Esophagus squamous epithelium (tissue), 5 donors: ENCODE results near the gene YBX1. TPM values are rescaled to one million over a fixed set of nuclear protein-coding genes. Genes with fewer than 3 reads are reported as not detected.

ENCODE experiments used
- DNase-seq: peaks from one replicate; lab custom pipeline; 2025; lab: John Stamatoyannopoulos, UW
- H3K27ac ChIP-seq, 4 donors: fragments of 200-600 bp; sonication (generic); one replicate each; pipeline ENCODE4 v1.5.1; 2016 to 2019; ENCODE audit warnings: mild to moderate bottlenecking in 1 of 4
- H3K27me3 ChIP-seq, 4 donors: fragments of 200-600 bp; sonication (generic); 1 replicate in 3 of 4; 2 replicates in 1 of 4; pipeline versions ENCODE4 v1.5.1 to v1.6.0; 2017 to 2021; ENCODE audit warnings: antibody characterized with exemption in 1 of 4
- H3K36me3 ChIP-seq, 3 donors: fragments of 200-600 bp; sonication (generic); one replicate each; pipeline ENCODE4 v1.5.1; 2016 to 2019
- H3K4me1 ChIP-seq, 3 donors: fragments of 200-600 bp; sonication (generic); one replicate each; pipeline ENCODE4 v1.5.1; 2017 to 2019
- H3K4me3 ChIP-seq, 4 donors: fragments of 200-600 bp; sonication (generic); 1 replicate in 3 of 4; 2 replicates in 1 of 4; pipeline ENCODE4 v1.5.1; 2016 to 2019; ENCODE audit warnings: mild to moderate bottlenecking in 2 of 4, moderate library complexity in 1 of 4
- H3K9me3 ChIP-seq, 3 donors: fragments of 200-600 bp; sonication (generic); one replicate each; pipeline ENCODE4 v1.5.1; 2016 to 2019
- CTCF ChIP-seq, 6 experiments: fragments of 450-650 bp in 4 of 6; fragments of 200-600 bp in 2 of 6; sonication (generic) in 2 of 6; IDR thresholded peaks; one replicate each; pipeline ENCODE4 v1.5.1; 2016 to 2019; ENCODE audit warnings: antibody characterized with exemption in 6 of 6, mild to moderate bottlenecking in 4 of 6, moderate library complexity in 4 of 6
- POLR2A ChIP-seq, 4 donors: fragments of 450-650 bp; IDR thresholded peaks; one replicate each; pipeline ENCODE4 v1.6.1; 2017; ENCODE audit warnings: antibody characterized with exemption in 4 of 4, mild to moderate bottlenecking in 4 of 4, moderate library complexity in 3 of 4
- WGBS, 2 donors: methylation state at CpG; one replicate each; pipeline ENCODE4 v1.1.5; 2018; 5-methylcytosine and 5-hydroxymethylcytosine counted together
- intact Hi-C: fragments of 100-400 bp; cut with DNase I; formaldehyde crosslinking; loops from one replicate; pipeline ENCODE4 v1.15.0; 2022
- total RNA-seq, 4 donors: library from RNA; depleted of rRNA; stranded (reverse); fragments of >200 nt; gene quantifications; one replicate each; pipeline ENCODE4 v1.1.0, GENCODE V29; 2016
- donor health status: DM: yes; HTN: yes; CAD: no.

The YBX1 gene
- total RNA-seq, 4 donors from 2014 or later: 338 to 569 (median 531) TPM

- DNase-seq: no peak
- no peak for TF ChIP-seq CTCF (IDR thresholded peaks at IDR 0.05)
- TF ChIP-seq POLR2A (IDR thresholded peaks at IDR 0.05): no peak
Observed at GRCh38 chr1:42730002-42730401, 47.8 kb downstream of the YBX1 start.

GRCh38 chr1:42730988-42731387 is 48.8 kb downstream of the YBX1 start:
- peaks cover 0 to 7% (median 5%) of the 10 kb centered on the region in 3 donors for H3K4me1 ChIP-seq
- H3K9me3 ChIP-seq: no peaks in the 10 kb centered on the region
- DNase-seq: no peak
- no peak for TF ChIP-seq CTCF (IDR thresholded peaks at IDR 0.05)
- no peak for TF ChIP-seq POLR2A (IDR thresholded peaks at IDR 0.05)
- intact Hi-C loops: no loop called here
- H3K36me3 ChIP-seq: no peaks in the 10 kb centered on the region
- H3K4me3 ChIP-seq: no peak overlapping the region
- no peak overlapping the region for H3K27ac ChIP-seq
- 50 to 61% methylated on average over 4 of the region's 4 CpGs for WGBS, 2 donors
- H3K27me3 ChIP-seq: no peaks in the 10 kb centered on the region

More at GRCh38 chr1:42730002-42730401, 47.8 kb downstream of the YBX1 start:
- WGBS, 2 donors: 79 to 86% methylated on average over 3 of the region's 3 CpGs
- Histone ChIP-seq H3K36me3 (no peaks in the 10 kb centered on the region), H3K4me1 (no peaks in the 10 kb centered on the region), H3K27me3 (no peaks in the 10 kb centered on the region), H3K27ac (no peak overlapping the region), H3K9me3 (no peaks in the 10 kb centered on the region), H3K4me3 (no peak overlapping the region)
- intact Hi-C loops: no loop called here

GRCh38 chr1:42731585-42731984 is 49.4 kb downstream of the YBX1 start:
- Histone ChIP-seq H3K4me1 (peaks cover 3 to 13% (median 11%) of the 10 kb centered on the region in 3 donors), H3K9me3 (no peaks in the 10 kb centered on the region), H3K27me3 (no peaks in the 10 kb centered on the region), H3K27ac (no peak overlapping the region), H3K36me3 (no peaks in the 10 kb centered on the region), H3K4me3 (no peak overlapping the region)
- TF ChIP-seq POLR2A (IDR thresholded peaks at IDR 0.05) (no peak), CTCF (IDR thresholded peaks at IDR 0.05) (no peak)
- DNase-seq: no peak
- intact Hi-C loops: no loop called here
- WGBS, 2 donors: 38 to 57% methylated on average over 3 of the region's 3 CpGs

- Histone ChIP-seq H3K4me3 (no peak overlapping the region), H3K9me3 (no peaks in the 10 kb centered on the region), H3K36me3 (no peaks in the 10 kb centered on the region), H3K27ac (no peak overlapping the region), H3K4me1 (peaks cover 8 to 19% (median 17%) of the 10 kb centered on the region in 3 donors), H3K27me3 (no peaks in the 10 kb centered on the region)
- intact Hi-C loops: no loop called here
- WGBS, 2 donors: 62 to 74% methylated on average over 6 to 10 of the region's 10 CpGs
- no peak for TF ChIP-seq CTCF (IDR thresholded peaks at IDR 0.05)
- TF ChIP-seq POLR2A (IDR thresholded peaks at IDR 0.05): no peak
- DNase-seq: no peak
Observed at GRCh38 chr1:42732126-42732680, 50.0 kb downstream of the YBX1 start.

GRCh38 chr1:42733415-42734200 is 51.4 kb downstream of the YBX1 start:
- no peaks in the 10 kb centered on the region for H3K9me3 ChIP-seq
- 92% methylated on average over 7 to 11 of the region's 12 CpGs for WGBS, 2 donors
- H3K27ac ChIP-seq: no peak overlapping the region
- H3K4me3 ChIP-seq: no peak overlapping the region
- DNase-seq: no peak
- intact Hi-C loops: no loop called here
- no peaks in the 10 kb centered on the region for H3K27me3 ChIP-seq
- peaks cover 8 to 27% (median 22%) of the 10 kb centered on the region in 3 donors for H3K4me1 ChIP-seq
- no peaks in the 10 kb centered on the region for H3K36me3 ChIP-seq
- no peak for TF ChIP-seq POLR2A (IDR thresholded peaks at IDR 0.05)
- TF ChIP-seq CTCF (IDR thresholded peaks at IDR 0.05): no peak
